ENCODE results near the gene ABCA13. TPM values are rescaled to one million over a fixed set of nuclear protein-coding genes. Genes with fewer than 3 reads are reported as not detected.

Gene ABCA13
- total RNA-seq, 1 experiment from 2014 or later: 1.7 TPM

DNA sequence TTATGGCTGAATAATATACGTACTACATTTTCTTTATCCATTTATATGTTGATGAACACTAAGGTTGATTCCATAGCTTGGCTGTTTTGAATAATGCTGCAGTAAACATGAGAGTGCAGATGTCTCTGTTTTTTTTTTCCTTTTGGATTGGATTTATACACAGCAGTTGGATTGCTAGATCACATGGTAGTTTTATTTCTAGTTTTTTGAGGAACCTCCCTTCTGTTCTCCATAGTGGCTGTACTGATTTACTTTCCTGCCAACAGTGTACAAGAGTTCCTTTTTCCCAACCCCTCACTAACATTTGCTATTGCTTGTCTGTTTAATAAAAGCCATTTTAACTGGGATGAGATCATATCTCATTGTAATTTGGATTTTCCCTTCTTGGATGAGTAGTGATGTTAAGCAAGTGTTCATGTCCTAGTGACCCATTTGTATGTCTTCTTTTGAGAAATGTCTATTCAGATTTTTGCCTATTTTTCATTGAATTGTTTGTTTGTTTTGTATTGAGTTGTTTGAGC lies 36.0 kb downstream of the ABCA13 start:
- intact Hi-C loops (cut with micrococcal nuclease; ENCODE audit: unreplicated experiment) (no loop called here), in situ Hi-C loops (cut with HindIII; ENCODE audit: low pct_unique_long_range_greater_than_20kb, low sequenced_read_pairs) (no loop called here)
- ChIA-PET POLR2A (no interaction called here), CTCF (no interaction called here)
- Histone ChIP-seq H3K9me3 (ENCODE audit: control insufficient read depth, insufficient read depth, low read depth, low read length) (no peaks in the 10 kb centered on the region), H3K27me3 (ENCODE audit: control insufficient read depth, insufficient read depth, low read length) (no peaks in the 10 kb centered on the region), H3K36me3 (ENCODE audit: control insufficient read depth, insufficient read depth, low read length) (no peaks in the 10 kb centered on the region), H3K4me1 (ENCODE audit: control insufficient read depth, insufficient read depth, low read length) (no peaks in the 10 kb centered on the region), H3K4me3 (ENCODE audit: low read depth in 2 of 2, low read length in 2 of 2) (no peak overlapping the region), H3K27ac (ENCODE audit: low read length) (no peak overlapping the region)
- TF ChIP-seq POLR2AphosphoS5 (IDR thresholded peaks at IDR 0.05; ENCODE audit: low read depth, low read length) (no peak), TCF7L2 (IDR thresholded peaks at IDR 0.05; ENCODE audit: low read depth, low read length) (no peak)
- DNase-seq (ENCODE audit: low read depth, low spot score) (no peak), ATAC-seq (no peak)
- no TSS peak for BruUV-seq (replicated peaks)

DNA sequence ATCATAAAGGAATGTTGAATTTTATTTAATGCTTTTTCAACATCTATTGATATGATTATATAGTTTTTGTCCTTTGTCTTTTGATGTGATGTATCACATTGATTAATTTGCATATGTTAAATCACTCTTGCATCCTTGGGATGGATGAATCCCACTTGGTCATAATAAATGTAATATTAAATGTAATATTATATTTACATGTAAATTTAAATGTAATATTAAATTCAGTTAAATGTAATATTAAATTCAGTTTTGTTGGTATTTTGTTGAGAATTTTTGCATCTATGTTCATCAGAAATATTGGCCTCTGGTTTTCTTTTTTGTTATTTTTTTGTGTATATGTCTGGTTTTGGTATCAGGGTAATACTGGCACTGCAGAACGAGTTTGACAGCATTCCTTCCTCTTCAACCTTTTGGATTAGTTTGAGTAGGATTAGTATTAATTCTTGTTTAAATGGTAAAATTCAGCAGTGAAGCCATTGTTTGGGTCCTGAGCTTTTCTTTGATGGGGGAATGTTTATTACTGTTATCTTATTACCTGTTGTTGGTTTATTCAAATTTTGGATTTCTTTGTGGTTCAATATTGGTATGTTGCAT lies 37.8 kb downstream of the ABCA13 start:
- ATAC-seq (no peak), DNase-seq (ENCODE audit: low read depth, low spot score) (no peak)
- no peaks in the 10 kb centered on the region for H3K36me3 ChIP-seq (ENCODE audit: control insufficient read depth, insufficient read depth, low read length)
- H3K4me3 ChIP-seq (ENCODE audit: low read depth in 2 of 2, low read length in 2 of 2): no peak overlapping the region
- H3K27ac ChIP-seq (ENCODE audit: low read length): no peak overlapping the region
- ChIA-PET POLR2A (no interaction called here), CTCF (no interaction called here)
- in situ Hi-C loops (cut with HindIII; ENCODE audit: low pct_unique_long_range_greater_than_20kb, low sequenced_read_pairs) (no loop called here), intact Hi-C loops (cut with micrococcal nuclease; ENCODE audit: unreplicated experiment) (no loop called here)
- no peaks in the 10 kb centered on the region for H3K9me3 ChIP-seq (ENCODE audit: control insufficient read depth, insufficient read depth, low read depth, low read length)
- no peaks in the 10 kb centered on the region for H3K4me1 ChIP-seq (ENCODE audit: control insufficient read depth, insufficient read depth, low read length)
- TF ChIP-seq, protein P1, sequence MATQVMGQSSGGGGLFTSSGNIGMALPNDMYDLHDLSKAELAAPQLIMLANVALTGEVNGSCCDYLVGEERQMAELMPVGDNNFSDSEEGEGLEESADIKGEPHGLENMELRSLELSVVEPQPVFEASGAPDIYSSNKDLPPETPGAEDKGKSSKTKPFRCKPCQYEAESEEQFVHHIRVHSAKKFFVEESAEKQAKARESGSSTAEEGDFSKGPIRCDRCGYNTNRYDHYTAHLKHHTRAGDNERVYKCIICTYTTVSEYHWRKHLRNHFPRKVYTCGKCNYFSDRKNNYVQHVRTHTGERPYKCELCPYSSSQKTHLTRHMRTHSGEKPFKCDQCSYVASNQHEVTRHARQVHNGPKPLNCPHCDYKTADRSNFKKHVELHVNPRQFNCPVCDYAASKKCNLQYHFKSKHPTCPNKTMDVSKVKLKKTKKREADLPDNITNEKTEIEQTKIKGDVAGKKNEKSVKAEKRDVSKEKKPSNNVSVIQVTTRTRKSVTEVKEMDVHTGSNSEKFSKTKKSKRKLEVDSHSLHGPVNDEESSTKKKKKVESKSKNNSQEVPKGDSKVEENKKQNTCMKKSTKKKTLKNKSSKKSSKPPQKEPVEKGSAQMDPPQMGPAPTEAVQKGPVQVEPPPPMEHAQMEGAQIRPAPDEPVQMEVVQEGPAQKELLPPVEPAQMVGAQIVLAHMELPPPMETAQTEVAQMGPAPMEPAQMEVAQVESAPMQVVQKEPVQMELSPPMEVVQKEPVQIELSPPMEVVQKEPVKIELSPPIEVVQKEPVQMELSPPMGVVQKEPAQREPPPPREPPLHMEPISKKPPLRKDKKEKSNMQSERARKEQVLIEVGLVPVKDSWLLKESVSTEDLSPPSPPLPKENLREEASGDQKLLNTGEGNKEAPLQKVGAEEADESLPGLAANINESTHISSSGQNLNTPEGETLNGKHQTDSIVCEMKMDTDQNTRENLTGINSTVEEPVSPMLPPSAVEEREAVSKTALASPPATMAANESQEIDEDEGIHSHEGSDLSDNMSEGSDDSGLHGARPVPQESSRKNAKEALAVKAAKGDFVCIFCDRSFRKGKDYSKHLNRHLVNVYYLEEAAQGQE (IDR thresholded peaks at IDR 0.05; ENCODE audit: insufficient read depth in 1 of 2, low read depth in 2 of 2, low read length in 1 of 2): no peak
- no peak for TF ChIP-seq POLR2AphosphoS5 (IDR thresholded peaks at IDR 0.05; ENCODE audit: low read depth, low read length)
- TF ChIP-seq, protein P2, sequence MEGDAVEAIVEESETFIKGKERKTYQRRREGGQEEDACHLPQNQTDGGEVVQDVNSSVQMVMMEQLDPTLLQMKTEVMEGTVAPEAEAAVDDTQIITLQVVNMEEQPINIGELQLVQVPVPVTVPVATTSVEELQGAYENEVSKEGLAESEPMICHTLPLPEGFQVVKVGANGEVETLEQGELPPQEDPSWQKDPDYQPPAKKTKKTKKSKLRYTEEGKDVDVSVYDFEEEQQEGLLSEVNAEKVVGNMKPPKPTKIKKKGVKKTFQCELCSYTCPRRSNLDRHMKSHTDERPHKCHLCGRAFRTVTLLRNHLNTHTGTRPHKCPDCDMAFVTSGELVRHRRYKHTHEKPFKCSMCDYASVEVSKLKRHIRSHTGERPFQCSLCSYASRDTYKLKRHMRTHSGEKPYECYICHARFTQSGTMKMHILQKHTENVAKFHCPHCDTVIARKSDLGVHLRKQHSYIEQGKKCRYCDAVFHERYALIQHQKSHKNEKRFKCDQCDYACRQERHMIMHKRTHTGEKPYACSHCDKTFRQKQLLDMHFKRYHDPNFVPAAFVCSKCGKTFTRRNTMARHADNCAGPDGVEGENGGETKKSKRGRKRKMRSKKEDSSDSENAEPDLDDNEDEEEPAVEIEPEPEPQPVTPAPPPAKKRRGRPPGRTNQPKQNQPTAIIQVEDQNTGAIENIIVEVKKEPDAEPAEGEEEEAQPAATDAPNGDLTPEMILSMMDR (IDR thresholded peaks at IDR 0.05): no peak
- no peak for TF ChIP-seq TCF7L2 (IDR thresholded peaks at IDR 0.05; ENCODE audit: low read depth, low read length)
- no peak for TF ChIP-seq SIN3A (IDR thresholded peaks at IDR 0.05; ENCODE audit: borderline replicate concordance, insufficient read depth, low read depth, low read length)
- H3K27me3 ChIP-seq (ENCODE audit: control insufficient read depth, insufficient read depth, low read length): no peaks in the 10 kb centered on the region
- no TSS peak for BruUV-seq (replicated peaks)

DNA sequence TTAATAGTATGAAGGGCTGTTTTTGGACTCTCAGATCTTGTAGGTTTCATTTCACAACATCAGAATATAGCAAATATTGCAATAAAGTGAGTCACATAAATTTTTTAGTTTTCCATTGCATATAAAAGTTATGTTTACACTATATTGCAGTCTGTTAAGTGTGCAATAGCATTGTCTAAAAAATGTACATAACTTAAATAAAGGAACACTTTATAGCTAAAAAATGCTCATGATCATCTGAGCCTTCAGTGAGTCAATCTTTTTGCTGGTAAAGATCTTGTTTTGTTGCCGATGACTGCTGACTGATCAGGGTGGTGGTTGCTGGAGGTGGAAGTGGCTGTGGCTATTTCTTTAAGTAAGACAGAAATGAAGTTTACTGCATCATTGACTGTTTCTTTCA lies 42.0 kb downstream of the ABCA13 start:
- no peak overlapping the region for H3K27ac ChIP-seq (ENCODE audit: low read length)
- CTCF ChIA-PET: no interaction called here
- no TSS peak for BruUV-seq (replicated peaks)
- H3K27me3 ChIP-seq (ENCODE audit: control insufficient read depth, insufficient read depth, low read length): no peaks in the 10 kb centered on the region
- POLR2A ChIA-PET: no interaction called here
- ATAC-seq (no peak), DNase-seq (ENCODE audit: low read depth, low spot score) (no peak)
- TF ChIP-seq, protein P2 (IDR thresholded peaks at IDR 0.05): no peak
- TF ChIP-seq POLR2AphosphoS5 (IDR thresholded peaks at IDR 0.05; ENCODE audit: low read depth, low read length) (no peak), TCF7L2 (IDR thresholded peaks at IDR 0.05; ENCODE audit: low read depth, low read length) (no peak), SIN3A (IDR thresholded peaks at IDR 0.05; ENCODE audit: borderline replicate concordance, insufficient read depth, low read depth, low read length) (no peak)
- TF ChIP-seq, protein P1 (IDR thresholded peaks at IDR 0.05; ENCODE audit: insufficient read depth in 1 of 2, low read depth in 2 of 2, low read length in 1 of 2): no peak
- intact Hi-C loops (cut with micrococcal nuclease; ENCODE audit: unreplicated experiment): no loop called here
- H3K4me3 ChIP-seq (ENCODE audit: low read depth in 2 of 2, low read length in 2 of 2): no peak overlapping the region
- in situ Hi-C loops (cut with HindIII; ENCODE audit: low pct_unique_long_range_greater_than_20kb, low sequenced_read_pairs): no loop called here
- no peaks in the 10 kb centered on the region for H3K4me1 ChIP-seq (ENCODE audit: control insufficient read depth, insufficient read depth, low read length)
- no peaks in the 10 kb centered on the region for H3K36me3 ChIP-seq (ENCODE audit: control insufficient read depth, insufficient read depth, low read length)
- no peaks in the 10 kb centered on the region for H3K9me3 ChIP-seq (ENCODE audit: control insufficient read depth, insufficient read depth, low read depth, low read length)

Data from Panc1 (cell line).